Measurements from ENCODE around the gene LUZP2.

The LUZP2 gene

DNA sequence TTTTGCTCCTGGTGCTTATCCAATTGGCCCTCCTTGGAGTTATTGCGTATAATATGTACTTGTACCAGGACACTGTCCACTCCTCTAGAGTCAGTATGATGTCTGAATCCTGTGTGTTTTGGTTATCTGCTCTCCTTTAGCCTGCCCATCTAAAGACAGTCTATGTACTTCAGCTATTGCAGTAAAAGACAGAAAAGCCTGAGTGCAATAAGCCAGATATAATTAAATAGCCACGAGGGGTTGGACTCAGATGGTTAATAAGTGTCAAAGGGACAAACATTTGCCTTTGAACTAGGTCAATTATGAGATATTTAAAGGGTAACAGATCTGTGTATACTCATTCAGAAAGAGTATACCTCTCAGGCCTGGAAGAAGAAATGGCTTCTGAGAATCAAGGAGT, 406.7 kb downstream of the LUZP2 start:
- H3F3A ChIP-seq (ENCODE audit: insufficient read depth): no peaks in the 10 kb centered on the region

DNA sequence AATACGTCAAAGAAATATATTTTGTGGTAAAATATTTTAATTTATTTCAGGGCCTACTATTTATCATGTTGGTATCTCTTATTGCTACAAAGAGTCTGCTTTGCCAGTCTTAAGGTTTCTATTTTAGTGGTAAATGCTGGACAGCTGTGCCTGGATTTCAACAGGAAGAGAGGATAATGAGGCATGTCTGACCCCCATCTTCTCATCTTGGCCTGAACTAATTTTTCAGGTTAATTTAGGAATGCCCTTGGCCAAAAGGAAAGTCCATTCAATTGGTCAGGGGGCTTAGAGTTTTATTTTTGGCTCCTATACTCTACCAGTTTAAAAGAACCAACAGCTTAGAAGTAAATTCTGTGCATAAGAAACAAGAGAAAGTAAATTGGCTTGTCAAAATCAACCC, 428.2 kb downstream of the LUZP2 start:
- H3K9me3 ChIP-seq (ENCODE audit: insufficient read depth, low read length): peaks cover 4% of the 10 kb centered on the region; the same call in 1 of the 2 replicates
- no peaks in the 10 kb centered on the region for H3K79me2 ChIP-seq (ENCODE audit: insufficient read depth, low read length)

More for the DNA sequence above, 406.7 kb downstream of the LUZP2 start:
- TF ChIP-seq, protein P1, sequence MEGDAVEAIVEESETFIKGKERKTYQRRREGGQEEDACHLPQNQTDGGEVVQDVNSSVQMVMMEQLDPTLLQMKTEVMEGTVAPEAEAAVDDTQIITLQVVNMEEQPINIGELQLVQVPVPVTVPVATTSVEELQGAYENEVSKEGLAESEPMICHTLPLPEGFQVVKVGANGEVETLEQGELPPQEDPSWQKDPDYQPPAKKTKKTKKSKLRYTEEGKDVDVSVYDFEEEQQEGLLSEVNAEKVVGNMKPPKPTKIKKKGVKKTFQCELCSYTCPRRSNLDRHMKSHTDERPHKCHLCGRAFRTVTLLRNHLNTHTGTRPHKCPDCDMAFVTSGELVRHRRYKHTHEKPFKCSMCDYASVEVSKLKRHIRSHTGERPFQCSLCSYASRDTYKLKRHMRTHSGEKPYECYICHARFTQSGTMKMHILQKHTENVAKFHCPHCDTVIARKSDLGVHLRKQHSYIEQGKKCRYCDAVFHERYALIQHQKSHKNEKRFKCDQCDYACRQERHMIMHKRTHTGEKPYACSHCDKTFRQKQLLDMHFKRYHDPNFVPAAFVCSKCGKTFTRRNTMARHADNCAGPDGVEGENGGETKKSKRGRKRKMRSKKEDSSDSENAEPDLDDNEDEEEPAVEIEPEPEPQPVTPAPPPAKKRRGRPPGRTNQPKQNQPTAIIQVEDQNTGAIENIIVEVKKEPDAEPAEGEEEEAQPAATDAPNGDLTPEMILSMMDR (IDR thresholded peaks at IDR 0.05; ENCODE audit: insufficient read depth, low read length, poor library complexity, severe bottlenecking): no peak
- TF ChIP-seq EZH2phosphoT487 (conservative IDR thresholded peaks at IDR 0.05; ENCODE audit: low read length): no peak
- H3K79me2 ChIP-seq (ENCODE audit: insufficient read depth, low read length): no peaks in the 10 kb centered on the region
- H3K27ac ChIP-seq (ENCODE audit: low read depth, low read length): no peak overlapping the region
- no peak overlapping the region for H2AFZ ChIP-seq (ENCODE audit: low read depth, low read length, severe bottlenecking)
- no peaks in the 10 kb centered on the region for H3K9me3 ChIP-seq (ENCODE audit: insufficient read depth, low read length)
- no peaks in the 10 kb centered on the region for H3K27me3 ChIP-seq (ENCODE audit: low read length)
- no peak overlapping the region for H3K4me3 ChIP-seq (ENCODE audit: insufficient read depth, low read length, poor library complexity, severe bottlenecking)
- no peak overlapping the region for H3K4me2 ChIP-seq (ENCODE audit: low read depth, low read length, poor library complexity, severe bottlenecking)
- no peaks in the 10 kb centered on the region for H3K9me2 ChIP-seq (replicated peaks; ENCODE audit: insufficient read depth, low read length)
- H3K36me3 ChIP-seq (ENCODE audit: low read length): no peaks in the 10 kb centered on the region
- H4K20me1 ChIP-seq (ENCODE audit: low read depth, low read length): no peaks in the 10 kb centered on the region
- no peak overlapping the region for H3K9ac ChIP-seq (ENCODE audit: low read length)

DNA sequence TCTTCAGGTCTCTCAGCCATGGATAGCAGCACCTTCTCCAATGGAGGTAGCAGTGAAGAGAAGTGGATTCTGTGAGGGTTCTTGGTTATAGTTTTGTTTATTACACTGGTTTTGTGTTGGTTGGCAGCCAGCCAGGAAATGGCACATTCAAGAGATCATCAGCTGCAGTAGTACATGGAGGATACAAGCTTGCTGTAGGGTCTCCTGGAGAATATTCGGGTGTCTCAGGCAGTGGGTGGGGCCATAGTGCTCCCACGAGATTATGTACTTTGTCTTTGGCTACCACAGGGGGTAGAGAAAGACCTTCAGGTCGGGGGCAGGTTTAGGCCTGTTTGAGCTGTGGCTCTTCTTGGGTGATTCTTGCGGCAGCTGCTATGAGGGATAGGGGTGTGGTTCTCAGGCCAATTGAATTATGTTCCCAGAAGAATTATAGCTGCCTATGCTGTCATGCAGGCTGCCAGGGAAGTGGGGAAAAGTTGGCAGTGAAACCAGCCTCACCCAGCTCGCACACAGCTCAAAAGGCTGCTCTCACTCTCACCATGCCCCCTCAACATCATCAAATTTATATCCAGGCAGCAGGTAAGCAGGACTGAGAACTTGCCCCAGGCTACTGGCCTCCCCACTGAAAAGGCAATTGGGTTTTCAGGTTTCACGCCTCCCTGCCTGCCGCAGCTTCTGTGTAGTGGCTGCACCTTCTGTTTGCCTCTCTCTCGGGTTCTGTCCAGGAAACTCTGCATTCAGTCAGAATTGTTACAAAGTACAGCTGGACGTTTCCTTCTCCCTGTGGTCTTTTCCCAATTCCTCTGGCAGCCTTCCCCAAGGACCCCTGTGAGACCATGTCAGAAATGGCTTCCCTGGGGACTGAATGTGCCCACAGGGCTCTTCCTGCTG, 435.5 kb downstream of the LUZP2 start:
- H3K9me2 ChIP-seq (replicated peaks; ENCODE audit: insufficient read depth, low read length): no peaks in the 10 kb centered on the region
- no peaks in the 10 kb centered on the region for H3K79me2 ChIP-seq (ENCODE audit: insufficient read depth, low read length)
- no peaks in the 10 kb centered on the region for H3K36me3 ChIP-seq (ENCODE audit: low read length)
- H3K4me2 ChIP-seq (ENCODE audit: low read depth, low read length, poor library complexity, severe bottlenecking): no peak overlapping the region
- TF ChIP-seq EZH2phosphoT487 (conservative IDR thresholded peaks at IDR 0.05; ENCODE audit: low read length): no peak
- TF ChIP-seq, protein P1 (IDR thresholded peaks at IDR 0.05; ENCODE audit: insufficient read depth, low read length, poor library complexity, severe bottlenecking): no peak
- no peaks in the 10 kb centered on the region for H4K20me1 ChIP-seq (ENCODE audit: low read depth, low read length)
- H3K9me3 ChIP-seq (ENCODE audit: insufficient read depth, low read length): peaks cover 9% of the 10 kb centered on the region; the same call in 1 of the 2 replicates
- H3F3A ChIP-seq (ENCODE audit: insufficient read depth): no peaks in the 10 kb centered on the region
- no peak overlapping the region for H3K27ac ChIP-seq (ENCODE audit: low read depth, low read length)
- H3K9ac ChIP-seq (ENCODE audit: low read length): no peak overlapping the region
- no peak overlapping the region for H3K4me3 ChIP-seq (ENCODE audit: insufficient read depth, low read length, poor library complexity, severe bottlenecking)
- H3K27me3 ChIP-seq (ENCODE audit: low read length): no peaks in the 10 kb centered on the region
- H2AFZ ChIP-seq (ENCODE audit: low read depth, low read length, severe bottlenecking): no peak overlapping the region

More for the DNA sequence above, 428.2 kb downstream of the LUZP2 start:
- TF ChIP-seq, protein P1 (IDR thresholded peaks at IDR 0.05; ENCODE audit: insufficient read depth, low read length, poor library complexity, severe bottlenecking): no peak
- no peak for TF ChIP-seq EZH2phosphoT487 (conservative IDR thresholded peaks at IDR 0.05; ENCODE audit: low read length)
- Histone ChIP-seq H3K9me2 (replicated peaks; ENCODE audit: insufficient read depth, low read length) (no peaks in the 10 kb centered on the region), H4K20me1 (ENCODE audit: low read depth, low read length) (no peaks in the 10 kb centered on the region), H2AFZ (ENCODE audit: low read depth, low read length, severe bottlenecking) (peak overlapping the region; percentile 7), H3F3A (ENCODE audit: insufficient read depth) (no peaks in the 10 kb centered on the region), H3K4me3 (ENCODE audit: insufficient read depth, low read length, poor library complexity, severe bottlenecking) (no peak overlapping the region), H3K27me3 (ENCODE audit: low read length) (no peaks in the 10 kb centered on the region), H3K4me2 (ENCODE audit: low read depth, low read length, poor library complexity, severe bottlenecking) (no peak overlapping the region), H3K27ac (ENCODE audit: low read depth, low read length) (no peak overlapping the region), H3K36me3 (ENCODE audit: low read length) (0 out of 2 replicates have a peak, but pooled peaks cover 2% of the 10 kb centered on the region), H3K9ac (ENCODE audit: low read length) (no peak overlapping the region)
